H1 (cell line): ENCODE data around the gene GTF2H3. TPM values are rescaled to one million over a fixed set of nuclear protein-coding genes. Genes with fewer than 3 reads are reported as not detected.

ENCODE experiments used
- CTCF ChIA-PET: fragments of 300-600 bp; sonication (Branson Sonifier 250); formaldehyde crosslinking; loops from one replicate; lab custom pipeline; 2021; ENCODE audit not compliant: partially characterized antibody; lab: Charles Lee
- POLR2A ChIA-PET: fragments of 300-600 bp; sonication (Branson Sonifier 250); formaldehyde crosslinking; loops from one replicate; lab custom pipeline; 2021; ENCODE audit warnings: inconsistent platforms; ENCODE audit not compliant: partially characterized antibody; lab: Charles Lee
- DNase-seq, 2 experiments: peaks; one replicate each; pipeline versions ENCODE4 v3.0.0 to v3.0.0-alpha.2; 2010 to 2022; ENCODE audit warnings: low spot score in 2 of 2, low read depth in 1 of 2, mixed read lengths in 1 of 2
- FAIRE-seq: peaks from 2 replicates; lab custom pipeline; 2011; peaks lifted over from hg19 to GRCh38; lab: Jason Lieb, UNC
- H2AFZ ChIP-seq: 2 replicates; pipeline ENCODE4 v1.8.1; 2012; ENCODE audit warnings: low read length, inconsistent platforms
- H2AK5ac ChIP-seq: 2 replicates; pipeline ENCODE4 v1.6.1; 2013; ENCODE audit warnings: low read depth, low read length
- H2BK120ac ChIP-seq: replicated peaks from 2 replicates; pipeline ENCODE3; 2013; ENCODE audit warnings: low read depth, low read length, inconsistent platforms
- H2BK12ac ChIP-seq: 2 replicates; pipeline ENCODE4 v1.6.1; 2013; ENCODE audit warnings: low read depth, low read length
- H2BK15ac ChIP-seq: 2 replicates; pipeline ENCODE4 v1.6.1; 2013; ENCODE audit warnings: low read length
- H2BK20ac ChIP-seq: 2 replicates; pipeline ENCODE4 v1.6.1; 2013; ENCODE audit warnings: low read length
- H2BK5ac ChIP-seq: 2 replicates; pipeline ENCODE4 v1.6.1; 2013; ENCODE audit warnings: low read depth, low read length
- H3K14ac ChIP-seq: 2 replicates; pipeline ENCODE4 v1.6.1; 2013; ENCODE audit warnings: inconsistent platforms; ENCODE audit not compliant: insufficient read length
- H3K18ac ChIP-seq: 2 replicates; pipeline ENCODE4 v1.6.1; 2013; ENCODE audit warnings: low read length; ENCODE audit errors: extremely low read depth
- H3K23ac ChIP-seq: 2 replicates; pipeline ENCODE4 v1.6.1; 2013; ENCODE audit warnings: inconsistent platforms; ENCODE audit not compliant: insufficient read length
- H3K23me2 ChIP-seq: 2 replicates; pipeline ENCODE4 v1.6.1; 2013; ENCODE audit warnings: low read depth, low read length
- H3K27ac ChIP-seq: 2 replicates; pipeline ENCODE4 v1.6.1; 2011; ENCODE audit warnings: low read depth, low read length, inconsistent platforms
- H3K27me3 ChIP-seq, 4 experiments: replicated peaks in 1 of 4; 1 replicate in 1 of 4; 2 replicates in 3 of 4; pipeline versions ENCODE4 v1.6.1 to v1.8.1; 2011 to 2013; ENCODE audit warnings: low read length in 3 of 4, mild to moderate bottlenecking in 3 of 4, inconsistent platforms in 2 of 4, mixed read lengths in 2 of 4, moderate library complexity in 1 of 4; ENCODE audit not compliant: control insufficient read depth in 3 of 4, insufficient read depth in 3 of 4; ENCODE audit errors: extremely low read depth in 1 of 4
- H3K36me3 ChIP-seq, 4 experiments: 2 replicates each; pipeline versions ENCODE4 v1.6.1 to v1.8.1; 2011 to 2013; ENCODE audit warnings: mild to moderate bottlenecking in 4 of 4, low read length in 3 of 4, moderate library complexity in 2 of 4, control low read depth in 1 of 4, inconsistent platforms in 1 of 4; ENCODE audit not compliant: insufficient read depth in 4 of 4, control insufficient read depth in 2 of 4
- H3K4ac ChIP-seq: replicated peaks from 2 replicates; pipeline ENCODE3; 2013; ENCODE audit warnings: low read length, low read depth, mixed read lengths, inconsistent platforms; ENCODE audit not compliant: insufficient read length
- H3K4me1 ChIP-seq, 4 experiments: replicated peaks in 1 of 4; 1 replicate in 1 of 4; 2 replicates in 3 of 4; pipeline versions ENCODE4 v1.6.1 to v1.8.1; 2011 to 2013; ENCODE audit warnings: low read length in 3 of 4, inconsistent platforms in 2 of 4, mixed read lengths in 1 of 4; ENCODE audit not compliant: insufficient read depth in 4 of 4, control insufficient read depth in 3 of 4
- H3K4me2 ChIP-seq, 2 experiments: 2 replicates each; pipeline versions ENCODE4 v1.6.1 to v1.8.1; 2011 to 2013; ENCODE audit warnings: low read depth in 2 of 2, low read length in 2 of 2, control low read depth in 1 of 2, inconsistent platforms in 1 of 2, mild to moderate bottlenecking in 1 of 2; ENCODE audit not compliant: insufficient read depth in 1 of 2
- H3K4me3 ChIP-seq, 4 experiments: fragments of 200-600, 300-600 bp in 1 of 4; sonication (generic), shearing (Covaris generic), sonication (Bioruptor Twin) in 1 of 4; 2 replicates each; pipeline versions ENCODE4 v1.5.1 to v1.8.1; 2011 to 2016; ENCODE audit warnings: low read length in 4 of 4, low read depth in 3 of 4, control low read depth in 2 of 4, inconsistent platforms in 2 of 4, mild to moderate bottlenecking in 2 of 4, mixed read lengths in 1 of 4, moderate library complexity in 1 of 4; ENCODE audit not compliant: insufficient read depth in 2 of 4; ENCODE audit errors: extremely low read depth in 1 of 4
- H3K56ac ChIP-seq: replicated peaks from 2 replicates; pipeline ENCODE3; 2013; ENCODE audit warnings: low read depth, mild to moderate bottlenecking, mixed read lengths, low read length, inconsistent platforms; ENCODE audit not compliant: insufficient read length
- H3K79me1 ChIP-seq: 2 replicates; pipeline ENCODE4 v1.6.1; 2013; ENCODE audit warnings: low read depth, low read length, control low read depth
- H3K79me2 ChIP-seq, 2 experiments: 2 replicates each; pipeline versions ENCODE4 v1.6.1 to v1.8.1; 2012 to 2013; ENCODE audit warnings: low read length in 2 of 2, mild to moderate bottlenecking in 2 of 2, inconsistent platforms in 1 of 2; ENCODE audit not compliant: insufficient read depth in 2 of 2, control insufficient read depth in 1 of 2
- H3K9ac ChIP-seq, 4 experiments: replicated peaks in 1 of 4; 1 replicate in 1 of 4; 2 replicates in 3 of 4; pipeline versions ENCODE4 v1.6.1 to v1.8.1; 2011 to 2013; ENCODE audit warnings: low read depth in 3 of 4, low read length in 3 of 4, control low read depth in 2 of 4, mild to moderate bottlenecking in 2 of 4, moderate library complexity in 2 of 4, inconsistent platforms in 1 of 4; ENCODE audit errors: extremely low read depth in 1 of 4
- H3K9me3 ChIP-seq, 2 experiments: 2 replicates each; pipeline versions ENCODE4 v1.6.1 to v1.8.1; 2012 to 2013; ENCODE audit warnings: mild to moderate bottlenecking in 2 of 2, moderate library complexity in 2 of 2, control low read depth in 1 of 2, inconsistent platforms in 1 of 2, low read depth in 1 of 2, low read length in 1 of 2, mixed read lengths in 1 of 2; ENCODE audit not compliant: insufficient read depth in 2 of 2
- H4K20me1 ChIP-seq, 2 experiments: replicated peaks in 1 of 2; 2 replicates each; pipeline versions ENCODE3 to v1.8.1; 2011 to 2013; ENCODE audit warnings: inconsistent platforms in 2 of 2, low read length in 2 of 2, mild to moderate bottlenecking in 1 of 2; ENCODE audit not compliant: insufficient read depth in 2 of 2, control insufficient read depth in 1 of 2
- H4K5ac ChIP-seq: 2 replicates; pipeline ENCODE4 v1.6.1; 2013; ENCODE audit warnings: low read length, low read depth, mixed read lengths, inconsistent platforms; ENCODE audit not compliant: insufficient read length
- H4K8ac ChIP-seq: 2 replicates; pipeline ENCODE4 v1.8.0; 2013; ENCODE audit warnings: mild to moderate bottlenecking, moderate library complexity, low read length, inconsistent platforms; ENCODE audit not compliant: insufficient read depth; ENCODE audit errors: extremely low read depth
- H4K91ac ChIP-seq: replicated peaks from 2 replicates; pipeline ENCODE3; 2013; ENCODE audit warnings: low read length, mixed read lengths, inconsistent platforms; ENCODE audit not compliant: insufficient read length
- EZH2 ChIP-seq: fragments of 200-600 bp; sonication (generic); IDR thresholded peaks from 2 replicates; pipeline ENCODE4 v1.7.1; 2012; ENCODE audit warnings: low read depth, mild to moderate bottlenecking, moderate library complexity, low read length, inconsistent platforms; ENCODE audit not compliant: severe bottlenecking
- GABPA ChIP-seq: IDR thresholded peaks from 2 replicates; pipeline ENCODE4 v1.6.1; 2011; ENCODE audit warnings: mild to moderate bottlenecking, low read length, moderate library complexity, borderline replicate concordance; ENCODE audit not compliant: insufficient read depth
- KDM4A ChIP-seq: IDR thresholded peaks from one replicate; pipeline ENCODE4 v1.7.1; 2012; ENCODE audit warnings: low read depth, mild to moderate bottlenecking, moderate library complexity, low read length, inconsistent platforms; ENCODE audit not compliant: severe bottlenecking
- NRF1 ChIP-seq: IDR thresholded peaks from 2 replicates; pipeline ENCODE4 v1.6.1; 2011; ENCODE audit warnings: mild to moderate bottlenecking, low read depth, low read length, improper control_type of control experiment
- POU5F1 ChIP-seq: IDR thresholded peaks from 2 replicates; pipeline ENCODE4 v1.6.1; 2011; ENCODE audit warnings: low read depth, mild to moderate bottlenecking, low read length, moderate library complexity
- TAF7 ChIP-seq: optimal IDR thresholded peaks from 2 replicates; pipeline ENCODE3; 2011; ENCODE audit warnings: low read depth, mild to moderate bottlenecking, inconsistent platforms, low read length, moderate library complexity, borderline replicate concordance
- TCF12 ChIP-seq: IDR thresholded peaks from 2 replicates; pipeline ENCODE4 v1.6.1; 2011; ENCODE audit warnings: low read depth, mild to moderate bottlenecking, low read length
- WGBS, 2 experiments: shearing (Covaris generic) in 1 of 2; methylation state at CpG; one replicate each; pipeline versions ENCODE4 v1.1.6 to v1.1.7; 2013 to 2015; ENCODE audit warnings: low lambda C conversion rate in 2 of 2, mixed read lengths in 2 of 2, inconsistent platforms in 1 of 2, low coverage in 1 of 2, missing lambda C conversion rate in 1 of 2; ENCODE audit not compliant: insufficient replicate concordance in 2 of 2, insufficient coverage in 1 of 2, insufficient read length in 1 of 2; ENCODE audit errors: extremely low coverage in 1 of 2, missing lambda C conversion rate in 1 of 2; 5-methylcytosine and 5-hydroxymethylcytosine counted together
- polyA plus RNA-seq, 7 experiments: library from polyadenylated mRNA; depleted of rRNA in 3 of 7; stranded (reverse) in 5 of 7; unstranded in 2 of 7; fragments of >200 nt in 5 of 7; fragments of 200-250 nt in 2 of 7; gene quantifications; 1 replicate in 5 of 7; 2 replicates in 1 of 7; 4 replicates in 1 of 7; pipeline versions ENCODE4 v1.2.1 to v1.2.3, GENCODE V29; 2011 to 2013; ENCODE audit warnings: missing spikeins in 2 of 7, mixed read lengths in 2 of 7
- total RNA-seq: library from RNA; stranded (reverse); fragmentation: NEBNext Ultra II Directional; extraction: Animal tissue kit (Norgen Biotek cat#: 25700); gene quantifications from 2 replicates; pipeline ENCODE4 v1.2.1, GENCODE V29; 2021

The GTF2H3 gene
- total and polyA plus RNA-seq, 2 of the 8 experiments (the other 6 are each of a cell fraction or from before 2014, with no cell fraction given) = 21.0 to 32.1 TPM

GRCh38 chr12:123675436-123675835 lies 41.8 kb downstream of the GTF2H3 start:
- Histone ChIP-seq H3K27me3 (no peaks in the 10 kb centered on the region), H4K91ac (no peak overlapping the region), H3K9ac (no peak overlapping the region), H2AK5ac (no peak overlapping the region), H3K14ac (no peak overlapping the region), H3K4me3 (no peak overlapping the region), H2BK15ac (no peak overlapping the region), H4K5ac (no peak overlapping the region), H3K79me2 (no peaks in the 10 kb centered on the region), H2BK5ac (no peak overlapping the region), H4K20me1 (peaks cover 0 to 2% of the 10 kb centered on the region in 2 experiments), H3K36me3 (no peaks in the 10 kb centered on the region; a peak in 1 of 8 replicates), H2BK120ac (no peak overlapping the region), H4K8ac (no peak overlapping the region), H2BK12ac (no peak overlapping the region), H3K56ac (no peak overlapping the region), H3K79me1 (no peaks in the 10 kb centered on the region), H3K23me2 (peaks cover 4% of the 10 kb centered on the region; the same call in 1 of the 2 replicates), H3K23ac (no peak overlapping the region), H3K9me3 (no peaks in the 10 kb centered on the region), H2AFZ (no peak overlapping the region), H3K27ac (no peak overlapping the region), H3K4me2 (no peak overlapping the region), H3K18ac (no peak overlapping the region), H3K4ac (no peak overlapping the region), H2BK20ac (no peak overlapping the region), H3K4me1 (peaks cover 0 to 4% (median 0%) of the 10 kb centered on the region in 4 experiments; a peak in 2 of 7 replicates)
- 93% methylated on average over 1 of the region's 1 CpG; no CpG with 5 or more reads in 1 of the 2 experiments for WGBS, 2 experiments
- ChIA-PET CTCF (no interaction called here), POLR2A (interaction anchor here (0.8 to 1.9 kb wide), 3 partner anchors 8 to 54 kb away, joined by 3 to 6 read pairs (median 3); partner anchors contain the start of gene ATP6V0A2)
- FAIRE-seq = no peak
- no peak for DNase-seq
- no peak for TF ChIP-seq KDM4A
- no peak for TF ChIP-seq TCF12
- TF ChIP-seq TAF7 = no peak
- TF ChIP-seq POU5F1 = no peak
- TF ChIP-seq EZH2 = no peak
- TF ChIP-seq NRF1 = no peak
- TF ChIP-seq GABPA = no peak
